Fibroblast of skin of left quadriceps (primary cell): ENCODE results near the gene FEM1C.

ENCODE experiments used
- DNase-seq, 2 experiments: peaks; one replicate each; pipeline ENCODE4 v3.0.0-alpha.2; 2013; ENCODE audit warnings: low read depth in 2 of 2

Gene FEM1C

GRCh38 chr5:115477581-115477980, 67.0 kb downstream of the FEM1C start:
- no peak for DNase-seq

GRCh38 chr5:115475788-115476187, 68.8 kb downstream of the FEM1C start:
- DNase-seq: no peak

- no peak for DNase-seq
Measured at GRCh38 chr5:115472271-115473025, 72.1 kb downstream of the FEM1C start.

- no peak for DNase-seq
Measured at GRCh38 chr5:115471345-115472063, 73.1 kb downstream of the FEM1C start.

- DNase-seq: no peak
Measured at GRCh38 chr5:115470921-115471320, 73.7 kb downstream of the FEM1C start.
